Measurements from ENCODE around the gene SLC7A4.

The SLC7A4 gene

GRCh38 chr22:20993304-20994127 is 38.8 kb downstream of the SLC7A4 start:
- ATAC-seq (ENCODE audit: insufficient read depth, low read depth): no peak
- Histone ChIP-seq H4K20me1 (ENCODE audit: insufficient read depth, low read length) (peaks cover 6% of the 10 kb centered on the region; the same call in 1 of the 2 replicates), H2AFZ (ENCODE audit: low read depth, low read length) (no peak overlapping the region), H3K36me3 (ENCODE audit: insufficient read depth, low read length) (peaks cover 84% of the 10 kb centered on the region), H3K4me2 (ENCODE audit: insufficient read depth, low read length) (no peak overlapping the region), H3K9me3 (ENCODE audit: insufficient read depth, low read length, severe bottlenecking) (no peaks in the 10 kb centered on the region), H3K4me1 (ENCODE audit: insufficient read depth, low read length) (no peaks in the 10 kb centered on the region), H3K27ac (ENCODE audit: low read length) (no peak overlapping the region), H3K27me3 (ENCODE audit: insufficient read depth, low read length, poor library complexity) (no peaks in the 10 kb centered on the region), H3K9ac (ENCODE audit: low read depth, low read length) (no peak overlapping the region), H3K79me2 (ENCODE audit: insufficient read depth, low read length) (no peaks in the 10 kb centered on the region), H3K4me3 (ENCODE audit: low read depth in 1 of 2, low read length in 2 of 2) (no peak overlapping the region)
- TF ChIP-seq, protein P1, sequence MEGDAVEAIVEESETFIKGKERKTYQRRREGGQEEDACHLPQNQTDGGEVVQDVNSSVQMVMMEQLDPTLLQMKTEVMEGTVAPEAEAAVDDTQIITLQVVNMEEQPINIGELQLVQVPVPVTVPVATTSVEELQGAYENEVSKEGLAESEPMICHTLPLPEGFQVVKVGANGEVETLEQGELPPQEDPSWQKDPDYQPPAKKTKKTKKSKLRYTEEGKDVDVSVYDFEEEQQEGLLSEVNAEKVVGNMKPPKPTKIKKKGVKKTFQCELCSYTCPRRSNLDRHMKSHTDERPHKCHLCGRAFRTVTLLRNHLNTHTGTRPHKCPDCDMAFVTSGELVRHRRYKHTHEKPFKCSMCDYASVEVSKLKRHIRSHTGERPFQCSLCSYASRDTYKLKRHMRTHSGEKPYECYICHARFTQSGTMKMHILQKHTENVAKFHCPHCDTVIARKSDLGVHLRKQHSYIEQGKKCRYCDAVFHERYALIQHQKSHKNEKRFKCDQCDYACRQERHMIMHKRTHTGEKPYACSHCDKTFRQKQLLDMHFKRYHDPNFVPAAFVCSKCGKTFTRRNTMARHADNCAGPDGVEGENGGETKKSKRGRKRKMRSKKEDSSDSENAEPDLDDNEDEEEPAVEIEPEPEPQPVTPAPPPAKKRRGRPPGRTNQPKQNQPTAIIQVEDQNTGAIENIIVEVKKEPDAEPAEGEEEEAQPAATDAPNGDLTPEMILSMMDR (IDR thresholded peaks at IDR 0.05; ENCODE audit: borderline replicate concordance, extremely low read depth, low read length, poor library complexity, severe bottlenecking): no peak
- no peak for TF ChIP-seq EZH2 (IDR thresholded peaks at IDR 0.05; ENCODE audit: borderline replicate concordance, low read depth, low read length, severe bottlenecking)
- DNase-seq: no peak

DNA sequence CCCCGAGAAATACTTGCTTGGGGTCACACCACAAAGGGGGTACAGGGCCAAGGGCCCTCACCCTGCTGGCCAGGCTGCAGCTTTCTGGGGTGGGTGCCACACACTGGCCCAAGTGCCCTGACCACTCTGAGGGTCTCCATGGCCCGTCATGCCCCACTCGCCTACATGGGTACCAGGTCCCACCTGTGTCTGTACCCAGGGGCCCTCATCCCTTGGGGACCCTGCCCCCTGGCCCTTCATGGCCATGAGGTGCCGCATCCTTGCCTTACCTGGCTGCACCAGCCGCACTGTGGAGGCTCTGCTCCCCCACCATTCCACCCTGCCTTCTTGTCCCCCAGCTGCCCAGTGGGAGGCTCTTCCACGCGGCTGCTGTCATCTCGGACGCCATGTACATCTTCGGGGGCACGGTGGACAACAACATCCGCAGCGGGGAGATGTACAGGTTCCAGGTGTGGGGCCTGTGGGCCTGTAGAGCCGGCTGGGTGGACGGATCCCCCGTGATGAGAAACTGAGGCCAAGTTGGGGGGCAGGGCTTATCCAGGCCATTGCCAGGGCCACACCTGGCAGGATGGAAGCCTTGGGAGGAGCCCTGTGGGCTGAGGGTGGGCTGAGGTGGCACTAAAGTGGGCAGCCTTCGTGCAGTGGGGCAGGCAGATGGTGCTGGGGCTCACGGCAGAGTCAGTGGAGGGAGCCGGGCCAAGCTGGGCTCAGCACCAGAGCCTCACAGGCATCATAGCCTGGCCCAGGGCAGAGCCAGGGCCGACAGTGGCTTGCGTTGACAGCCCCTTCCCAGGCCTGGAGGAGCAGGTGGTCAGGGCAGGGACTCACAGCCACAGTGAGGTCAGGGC is 39.7 kb downstream of the SLC7A4 start:
- no peak overlapping the region for H2AFZ ChIP-seq (ENCODE audit: low read depth, low read length)
- H3K27me3 ChIP-seq (ENCODE audit: insufficient read depth, low read length, poor library complexity): no peaks in the 10 kb centered on the region
- H3K4me2 ChIP-seq (ENCODE audit: insufficient read depth, low read length): no peak overlapping the region
- H3K79me2 ChIP-seq (ENCODE audit: insufficient read depth, low read length): no peaks in the 10 kb centered on the region
- no peaks in the 10 kb centered on the region for H3K9me3 ChIP-seq (ENCODE audit: insufficient read depth, low read length, severe bottlenecking)
- no peak for DNase-seq
- no peaks in the 10 kb centered on the region for H4K20me1 ChIP-seq (ENCODE audit: insufficient read depth, low read length)
- H3K4me3 ChIP-seq (ENCODE audit: low read depth in 1 of 2, low read length in 2 of 2): no peak overlapping the region
- no peak overlapping the region for H3K9ac ChIP-seq (ENCODE audit: low read depth, low read length)
- H3K4me1 ChIP-seq (ENCODE audit: insufficient read depth, low read length): no peaks in the 10 kb centered on the region
- H3K36me3 ChIP-seq (ENCODE audit: insufficient read depth, low read length): peaks cover 82% of the 10 kb centered on the region
- H3K27ac ChIP-seq (ENCODE audit: low read length): no peak overlapping the region
- ATAC-seq (ENCODE audit: insufficient read depth, low read depth): no peak
- no peak for TF ChIP-seq EZH2 (IDR thresholded peaks at IDR 0.05; ENCODE audit: borderline replicate concordance, low read depth, low read length, severe bottlenecking)
- TF ChIP-seq, protein P1 (IDR thresholded peaks at IDR 0.05; ENCODE audit: borderline replicate concordance, extremely low read depth, low read length, poor library complexity, severe bottlenecking): no peak

DNA sequence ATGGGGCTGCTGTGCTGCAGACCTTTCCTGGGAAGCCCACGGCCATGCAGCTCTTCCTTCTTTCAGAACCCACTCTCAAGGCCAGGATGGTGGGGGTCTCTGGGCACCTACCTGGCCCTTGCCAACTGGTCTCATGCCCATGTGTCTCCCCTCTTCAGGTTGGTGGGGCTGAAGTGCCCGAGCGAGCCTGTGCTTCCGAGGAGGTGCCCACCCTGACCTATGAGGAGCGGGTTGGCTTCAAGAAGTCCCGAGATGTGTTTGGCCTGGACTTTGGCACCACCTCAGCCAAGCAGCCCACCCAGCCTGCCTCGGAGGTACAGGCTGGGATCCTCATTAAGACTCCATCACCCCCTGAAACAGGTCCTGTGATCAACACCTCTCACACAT is 40.3 kb downstream of the SLC7A4 start:
- ATAC-seq (ENCODE audit: insufficient read depth, low read depth) (no peak), DNase-seq (no peak)
- H3K9ac ChIP-seq (ENCODE audit: low read depth, low read length): no peak overlapping the region
- no peak overlapping the region for H2AFZ ChIP-seq (ENCODE audit: low read depth, low read length)
- no peaks in the 10 kb centered on the region for H3K9me3 ChIP-seq (ENCODE audit: insufficient read depth, low read length, severe bottlenecking)
- TF ChIP-seq, protein P1 (IDR thresholded peaks at IDR 0.05; ENCODE audit: borderline replicate concordance, extremely low read depth, low read length, poor library complexity, severe bottlenecking): no peak
- no peak for TF ChIP-seq EZH2 (IDR thresholded peaks at IDR 0.05; ENCODE audit: borderline replicate concordance, low read depth, low read length, severe bottlenecking)
- H3K4me1 ChIP-seq (ENCODE audit: insufficient read depth, low read length): no peaks in the 10 kb centered on the region
- no peak overlapping the region for H3K27ac ChIP-seq (ENCODE audit: low read length)
- no peaks in the 10 kb centered on the region for H3K79me2 ChIP-seq (ENCODE audit: insufficient read depth, low read length)
- H4K20me1 ChIP-seq (ENCODE audit: insufficient read depth, low read length): no peaks in the 10 kb centered on the region
- H3K4me3 ChIP-seq (ENCODE audit: low read depth in 1 of 2, low read length in 2 of 2): no peak overlapping the region
- H3K27me3 ChIP-seq (ENCODE audit: insufficient read depth, low read length, poor library complexity): no peaks in the 10 kb centered on the region
- peaks cover 82% of the 10 kb centered on the region for H3K36me3 ChIP-seq (ENCODE audit: insufficient read depth, low read length)
- no peak overlapping the region for H3K4me2 ChIP-seq (ENCODE audit: insufficient read depth, low read length)

All from DND-41 (cell line).